Keratinocyte (primary cell): ENCODE data around the gene OXNAD1. TPM values are rescaled to one million over a fixed set of nuclear protein-coding genes. Genes with fewer than 3 reads are reported as not detected.

Experiments used
- DNase-seq: peaks from one replicate; pipeline ENCODE4 v3.0.0-alpha.2; 2011; ENCODE audit warnings: low read depth, missing footprints, low spot score
- FAIRE-seq: peaks from 2 replicates; lab custom pipeline; 2011; peaks lifted over from hg19 to GRCh38; lab: Jason Lieb, UNC
- H2AFZ ChIP-seq: 2 replicates; pipeline ENCODE4 v1.6.0; 2012; ENCODE audit warnings: low read length, control low read depth, inconsistent platforms; ENCODE audit not compliant: control insufficient read depth
- H3K27ac ChIP-seq: 2 replicates; pipeline ENCODE4 v1.5.1; 2011; ENCODE audit warnings: low read length; ENCODE audit not compliant: control insufficient read depth, insufficient read depth
- H3K27me3 ChIP-seq: 3 replicates; pipeline ENCODE4 v1.6.0; 2011; ENCODE audit warnings: low read length; ENCODE audit not compliant: control insufficient read depth, insufficient read depth; ENCODE audit errors: extremely low read depth
- H3K36me3 ChIP-seq, 2 experiments: 2 replicates in 1 of 2; 3 replicates in 1 of 2; pipeline ENCODE4 v1.5.1; 2011; ENCODE audit warnings: low read length in 2 of 2, mild to moderate bottlenecking in 1 of 2; ENCODE audit not compliant: control insufficient read depth in 2 of 2, insufficient read depth in 2 of 2; ENCODE audit errors: extremely low read depth in 1 of 2
- H3K4me1 ChIP-seq: 3 replicates; pipeline ENCODE4 v1.5.1; 2011; ENCODE audit warnings: low read length; ENCODE audit not compliant: control insufficient read depth, insufficient read depth; ENCODE audit errors: extremely low read depth
- H3K4me2 ChIP-seq: 3 replicates; pipeline ENCODE4 v1.6.0; 2011; ENCODE audit warnings: low read depth, low read length; ENCODE audit not compliant: control insufficient read depth, insufficient read depth; ENCODE audit errors: extremely low read depth
- H3K4me3 ChIP-seq, 3 experiments: fragments of 200-600 bp in 1 of 3; sonication (generic) in 1 of 3; 2 replicates in 2 of 3; 3 replicates in 1 of 3; pipeline ENCODE4 v1.5.1; 2011 to 2016; ENCODE audit warnings: low read length in 3 of 3, mild to moderate bottlenecking in 3 of 3, control low read depth in 2 of 3, inconsistent platforms in 1 of 3, low read depth in 1 of 3, mixed read lengths in 1 of 3, mixed run types in 1 of 3, moderate library complexity in 1 of 3; ENCODE audit not compliant: control insufficient read depth in 2 of 3, insufficient read depth in 2 of 3; ENCODE audit errors: extremely low read depth in 1 of 3
- H3K79me2 ChIP-seq: 2 replicates; pipeline ENCODE4 v1.6.0; 2012; ENCODE audit warnings: low read length; ENCODE audit not compliant: control insufficient read depth, insufficient read depth
- H3K9ac ChIP-seq: 3 replicates; pipeline ENCODE4 v1.6.0; 2011; ENCODE audit warnings: low read length; ENCODE audit not compliant: control insufficient read depth, insufficient read depth; ENCODE audit errors: extremely low read depth
- H3K9me1 ChIP-seq: 3 replicates; pipeline ENCODE4 v1.6.0; 2011; ENCODE audit warnings: low read length; ENCODE audit not compliant: control insufficient read depth, insufficient read depth; ENCODE audit errors: extremely low read depth
- H3K9me3 ChIP-seq: 2 replicates; pipeline ENCODE4 v1.5.1; 2012; ENCODE audit warnings: low read depth, low read length; ENCODE audit not compliant: control insufficient read depth
- H4K20me1 ChIP-seq: 3 replicates; pipeline ENCODE4 v1.6.0; 2011; ENCODE audit warnings: low read length; ENCODE audit not compliant: control insufficient read depth, insufficient read depth; ENCODE audit errors: extremely low read depth
- CTCF ChIP-seq, 3 experiments: IDR thresholded peaks in 1 of 3; conservative IDR thresholded peaks in 1 of 3; optimal IDR thresholded peaks in 1 of 3; 2 replicates in 2 of 3; 3 replicates in 1 of 3; pipeline versions ENCODE3 to v1.5.1; 2011; ENCODE audit warnings: low read length in 3 of 3, mild to moderate bottlenecking in 3 of 3, moderate library complexity in 2 of 3, control low read depth in 1 of 3, inconsistent platforms in 1 of 3; ENCODE audit not compliant: insufficient read depth in 2 of 3; ENCODE audit errors: extremely low read depth in 1 of 3
- EZH2 ChIP-seq: IDR thresholded peaks from one replicate; pipeline ENCODE4 v1.6.1; 2012; ENCODE audit warnings: inconsistent platforms, mild to moderate bottlenecking, low read length, moderate library complexity
- dilution Hi-C: fragments of 300-500 bp; cut with MboI; formaldehyde crosslinking; loops from one replicate; pipeline ENCODE4 v1.7.0; 2020; ENCODE audit warnings: low sequenced_read_pairs; ENCODE audit not compliant: extremely low pct_ligation_motif_present
- polyA plus RNA-seq, 5 experiments: library from polyadenylated mRNA; depleted of rRNA in 3 of 5; stranded (reverse) in 3 of 5; stranded (forward) in 1 of 5; unstranded in 1 of 5; fragments of >200 nt; gene quantifications; 1 replicate in 1 of 5; 2 replicates in 3 of 5; 3 replicates in 1 of 5; pipeline versions ENCODE4 v1.2.1 to v1.2.3, GENCODE V29; 2011 to 2012; ENCODE audit warnings: missing spikeins in 2 of 5, low read depth in 1 of 5, low replicate concordance in 1 of 5

OXNAD1 gene
- polyA plus RNA-seq, 1 donor (not counting 4 experiments of a cell fraction or from before 2014, with no cell fraction given) = 15.2 TPM

DNA sequence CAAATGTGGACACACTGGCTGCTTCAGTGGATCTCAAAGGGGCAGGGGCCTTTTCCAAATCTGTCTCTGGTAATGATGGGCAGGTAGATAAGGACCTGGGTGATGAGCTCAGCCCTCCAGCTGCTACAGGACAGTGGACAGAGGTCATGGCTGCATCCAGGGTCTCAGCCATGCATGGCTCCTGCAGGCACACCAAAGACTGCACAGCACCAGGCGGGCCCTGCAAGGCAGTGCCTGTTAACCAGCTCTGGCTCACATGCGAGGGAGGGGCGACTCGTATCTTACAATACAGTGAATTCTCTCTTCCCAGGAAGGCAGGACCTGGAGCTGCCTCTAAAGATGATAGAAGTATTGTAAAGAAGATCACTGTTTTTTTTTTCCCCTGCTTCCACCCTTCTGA is 58.7 kb downstream of the OXNAD1 start:
- no peaks in the 10 kb centered on the region for H3K9me3 ChIP-seq
- H3K27ac ChIP-seq = no peak overlapping the region
- TF ChIP-seq EZH2 = no peak
- TF ChIP-seq CTCF (optimal IDR thresholded peaks at IDR 0.05 in 1 of 3, IDR thresholded peaks at IDR 0.05 in 1 of 3, conservative IDR thresholded peaks at IDR 0.05 in 1 of 3; ENCODE audit: extremely low read depth in 1 of 3, insufficient read depth in 2 of 3, low read length in 3 of 3) = no peak
- no peak overlapping the region for H2AFZ ChIP-seq
- peaks cover 9 to 18% of the 10 kb centered on the region in 2 experiments for H3K36me3 ChIP-seq
- H4K20me1 ChIP-seq = no peaks in the 10 kb centered on the region
- no peaks in the 10 kb centered on the region for H3K27me3 ChIP-seq
- H3K4me1 ChIP-seq = no peaks in the 10 kb centered on the region
- no peak overlapping the region for H3K9ac ChIP-seq
- DNase-seq (no peak), FAIRE-seq (no peak)
- no peak overlapping the region for H3K4me3 ChIP-seq
- no peaks in the 10 kb centered on the region for H3K79me2 ChIP-seq
- H3K9me1 ChIP-seq = no peaks in the 10 kb centered on the region
- H3K4me2 ChIP-seq = no peak overlapping the region
- dilution Hi-C loops = no loop called here

DNA sequence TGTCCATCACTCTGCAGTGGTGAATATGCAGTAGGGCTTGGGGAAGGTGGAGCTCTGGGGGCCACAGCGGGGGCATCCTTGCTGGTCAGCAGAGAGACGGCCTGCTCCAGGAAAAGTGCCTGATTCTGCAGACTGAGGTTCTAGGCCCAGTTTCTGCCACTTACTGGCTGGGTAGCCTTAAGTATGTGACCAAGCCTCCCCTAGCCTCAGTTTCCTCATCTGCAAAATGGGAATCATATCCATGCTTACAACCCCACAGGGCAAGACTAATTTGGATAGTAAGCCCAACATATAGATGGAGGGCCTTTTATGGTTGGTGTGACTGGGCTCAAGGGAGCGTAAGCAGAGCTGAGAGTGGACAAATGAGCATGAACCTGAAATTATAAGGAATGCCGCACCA is 60.8 kb downstream of the OXNAD1 start:
- TF ChIP-seq CTCF (optimal IDR thresholded peaks at IDR 0.05 in 1 of 3, IDR thresholded peaks at IDR 0.05 in 1 of 3, conservative IDR thresholded peaks at IDR 0.05 in 1 of 3; ENCODE audit: extremely low read depth in 1 of 3, insufficient read depth in 2 of 3, low read length in 3 of 3) (no peak), EZH2 (no peak)
- no peaks in the 10 kb centered on the region for H3K4me1 ChIP-seq
- no peak overlapping the region for H3K9ac ChIP-seq
- H3K4me2 ChIP-seq = no peak overlapping the region
- no peak overlapping the region for H2AFZ ChIP-seq
- H4K20me1 ChIP-seq = no peaks in the 10 kb centered on the region
- DNase-seq (no peak), FAIRE-seq (no peak)
- no peak overlapping the region for H3K4me3 ChIP-seq
- dilution Hi-C loops = no loop called here
- no peaks in the 10 kb centered on the region for H3K9me3 ChIP-seq
- H3K27me3 ChIP-seq = no peaks in the 10 kb centered on the region
- peaks cover 7 to 14% of the 10 kb centered on the region in 2 experiments for H3K36me3 ChIP-seq
- no peaks in the 10 kb centered on the region for H3K79me2 ChIP-seq
- no peak overlapping the region for H3K27ac ChIP-seq
- no peaks in the 10 kb centered on the region for H3K9me1 ChIP-seq
